H1 (cell line): ENCODE results near the gene KIF1C. TPM values are rescaled to one million over a fixed set of nuclear protein-coding genes. Genes with fewer than 3 reads are reported as not detected.
A peak's percentile ranks its signal among the peaks of the same experiment; 100 is the strongest.

ENCODE experiments used
- CHD2 ChIP-seq: IDR thresholded peaks from 2 replicates; pipeline ENCODE4 v1.6.1; 2012; ENCODE audit warnings: low read length, improper control_type of control experiment
- HDAC2 ChIP-seq, 2 experiments: fragments of 300-600 bp in 1 of 2; sonication (generic) in 1 of 2; IDR thresholded peaks; 2 replicates each; pipeline ENCODE4 v1.6.1; 2011 to 2012; ENCODE audit warnings: low read depth in 2 of 2, low read length in 2 of 2, mild to moderate bottlenecking in 2 of 2, moderate library complexity in 2 of 2, borderline replicate concordance in 1 of 2, inconsistent platforms in 1 of 2
- JUN ChIP-seq: IDR thresholded peaks from 2 replicates; pipeline ENCODE4 v1.6.1; 2011; ENCODE audit warnings: low read depth, mild to moderate bottlenecking, improper control_type of control experiment, low read length
- SAP30 ChIP-seq: fragments of 300-600 bp; sonication (generic); IDR thresholded peaks from 2 replicates; pipeline ENCODE4 v1.7.1; 2012; ENCODE audit warnings: low read length, moderate library complexity, mild to moderate bottlenecking, inconsistent platforms; ENCODE audit not compliant: insufficient read depth, insufficient replicate concordance
- SP2 ChIP-seq: IDR thresholded peaks from 2 replicates; pipeline ENCODE4 v1.6.1; 2012; ENCODE audit warnings: mild to moderate bottlenecking, low read length, inconsistent platforms
- TAF1 ChIP-seq: IDR thresholded peaks from 2 replicates; pipeline ENCODE4 v1.6.1; 2011; ENCODE audit warnings: mild to moderate bottlenecking, low read depth, low read length
- TCF12 ChIP-seq: IDR thresholded peaks from 2 replicates; pipeline ENCODE4 v1.6.1; 2011; ENCODE audit warnings: low read depth, mild to moderate bottlenecking, low read length
- polyA plus RNA-seq, 7 experiments: library from polyadenylated mRNA; depleted of rRNA in 3 of 7; stranded (reverse) in 5 of 7; unstranded in 2 of 7; fragments of >200 nt in 5 of 7; fragments of 200-250 nt in 2 of 7; gene quantifications; 1 replicate in 5 of 7; 2 replicates in 1 of 7; 4 replicates in 1 of 7; pipeline versions ENCODE4 v1.2.1 to v1.2.3, GENCODE V29; 2011 to 2013; ENCODE audit warnings: missing spikeins in 2 of 7, mixed read lengths in 2 of 7
- total RNA-seq: library from RNA; stranded (reverse); fragmentation: NEBNext Ultra II Directional; extraction: Animal tissue kit (Norgen Biotek cat#: 25700); gene quantifications from 2 replicates; pipeline ENCODE4 v1.2.1, GENCODE V29; 2021
- TF ChIP-seq, protein P1 (sequence below): fragments of 300-600 bp; sonication (generic); IDR thresholded peaks from 2 replicates; pipeline ENCODE4 v1.7.1; 2012; ENCODE audit warnings: low read length, moderate library complexity, mild to moderate bottlenecking, inconsistent platforms; ENCODE audit not compliant: insufficient replicate concordance

KIF1C gene
- total and polyA plus RNA-seq, 2 of the 8 experiments (the other 6 are each of a cell fraction or from before 2014, with no cell fraction given): 14.3 to 114 TPM

DNA sequence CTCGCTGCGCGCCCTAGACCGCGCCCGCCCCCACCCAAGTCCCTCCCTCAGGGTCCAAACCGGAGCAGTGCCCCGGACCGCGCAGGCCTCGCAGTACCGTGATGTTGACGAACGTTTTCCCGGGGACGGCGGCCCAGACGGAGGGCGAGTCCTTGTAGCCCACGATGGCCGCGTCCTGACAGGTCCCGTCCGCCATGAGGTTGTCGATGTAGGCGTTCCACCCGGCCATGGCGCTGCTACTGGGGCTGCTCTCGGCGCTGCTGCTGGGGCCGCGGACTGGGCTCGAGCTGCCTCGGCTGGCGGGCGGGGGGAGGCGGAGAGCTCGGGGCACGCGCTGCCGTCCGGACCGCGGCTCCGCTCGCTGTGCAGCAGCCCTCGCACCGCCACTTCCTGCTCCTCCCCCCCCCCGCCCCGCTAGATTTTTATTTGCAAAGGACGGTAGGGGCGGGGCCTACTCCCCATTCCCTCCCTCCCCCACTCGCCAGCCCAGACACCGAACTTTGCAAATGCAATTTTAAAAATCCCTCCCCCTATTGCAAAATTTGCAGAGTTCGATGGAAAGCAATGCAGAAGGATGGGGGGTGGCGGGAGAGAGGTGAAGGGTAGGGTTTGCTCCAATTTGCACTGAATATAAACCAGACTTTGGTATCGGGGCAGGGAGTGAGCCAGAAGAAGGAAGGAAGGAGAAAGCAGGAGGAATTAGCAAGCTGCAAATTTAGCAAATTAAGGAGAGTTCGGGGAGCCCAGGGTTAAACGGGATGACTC lies 49.4 kb upstream of the KIF1C start, which contains the start of gene PFN1 (continued):
- TF ChIP-seq, protein P1, sequence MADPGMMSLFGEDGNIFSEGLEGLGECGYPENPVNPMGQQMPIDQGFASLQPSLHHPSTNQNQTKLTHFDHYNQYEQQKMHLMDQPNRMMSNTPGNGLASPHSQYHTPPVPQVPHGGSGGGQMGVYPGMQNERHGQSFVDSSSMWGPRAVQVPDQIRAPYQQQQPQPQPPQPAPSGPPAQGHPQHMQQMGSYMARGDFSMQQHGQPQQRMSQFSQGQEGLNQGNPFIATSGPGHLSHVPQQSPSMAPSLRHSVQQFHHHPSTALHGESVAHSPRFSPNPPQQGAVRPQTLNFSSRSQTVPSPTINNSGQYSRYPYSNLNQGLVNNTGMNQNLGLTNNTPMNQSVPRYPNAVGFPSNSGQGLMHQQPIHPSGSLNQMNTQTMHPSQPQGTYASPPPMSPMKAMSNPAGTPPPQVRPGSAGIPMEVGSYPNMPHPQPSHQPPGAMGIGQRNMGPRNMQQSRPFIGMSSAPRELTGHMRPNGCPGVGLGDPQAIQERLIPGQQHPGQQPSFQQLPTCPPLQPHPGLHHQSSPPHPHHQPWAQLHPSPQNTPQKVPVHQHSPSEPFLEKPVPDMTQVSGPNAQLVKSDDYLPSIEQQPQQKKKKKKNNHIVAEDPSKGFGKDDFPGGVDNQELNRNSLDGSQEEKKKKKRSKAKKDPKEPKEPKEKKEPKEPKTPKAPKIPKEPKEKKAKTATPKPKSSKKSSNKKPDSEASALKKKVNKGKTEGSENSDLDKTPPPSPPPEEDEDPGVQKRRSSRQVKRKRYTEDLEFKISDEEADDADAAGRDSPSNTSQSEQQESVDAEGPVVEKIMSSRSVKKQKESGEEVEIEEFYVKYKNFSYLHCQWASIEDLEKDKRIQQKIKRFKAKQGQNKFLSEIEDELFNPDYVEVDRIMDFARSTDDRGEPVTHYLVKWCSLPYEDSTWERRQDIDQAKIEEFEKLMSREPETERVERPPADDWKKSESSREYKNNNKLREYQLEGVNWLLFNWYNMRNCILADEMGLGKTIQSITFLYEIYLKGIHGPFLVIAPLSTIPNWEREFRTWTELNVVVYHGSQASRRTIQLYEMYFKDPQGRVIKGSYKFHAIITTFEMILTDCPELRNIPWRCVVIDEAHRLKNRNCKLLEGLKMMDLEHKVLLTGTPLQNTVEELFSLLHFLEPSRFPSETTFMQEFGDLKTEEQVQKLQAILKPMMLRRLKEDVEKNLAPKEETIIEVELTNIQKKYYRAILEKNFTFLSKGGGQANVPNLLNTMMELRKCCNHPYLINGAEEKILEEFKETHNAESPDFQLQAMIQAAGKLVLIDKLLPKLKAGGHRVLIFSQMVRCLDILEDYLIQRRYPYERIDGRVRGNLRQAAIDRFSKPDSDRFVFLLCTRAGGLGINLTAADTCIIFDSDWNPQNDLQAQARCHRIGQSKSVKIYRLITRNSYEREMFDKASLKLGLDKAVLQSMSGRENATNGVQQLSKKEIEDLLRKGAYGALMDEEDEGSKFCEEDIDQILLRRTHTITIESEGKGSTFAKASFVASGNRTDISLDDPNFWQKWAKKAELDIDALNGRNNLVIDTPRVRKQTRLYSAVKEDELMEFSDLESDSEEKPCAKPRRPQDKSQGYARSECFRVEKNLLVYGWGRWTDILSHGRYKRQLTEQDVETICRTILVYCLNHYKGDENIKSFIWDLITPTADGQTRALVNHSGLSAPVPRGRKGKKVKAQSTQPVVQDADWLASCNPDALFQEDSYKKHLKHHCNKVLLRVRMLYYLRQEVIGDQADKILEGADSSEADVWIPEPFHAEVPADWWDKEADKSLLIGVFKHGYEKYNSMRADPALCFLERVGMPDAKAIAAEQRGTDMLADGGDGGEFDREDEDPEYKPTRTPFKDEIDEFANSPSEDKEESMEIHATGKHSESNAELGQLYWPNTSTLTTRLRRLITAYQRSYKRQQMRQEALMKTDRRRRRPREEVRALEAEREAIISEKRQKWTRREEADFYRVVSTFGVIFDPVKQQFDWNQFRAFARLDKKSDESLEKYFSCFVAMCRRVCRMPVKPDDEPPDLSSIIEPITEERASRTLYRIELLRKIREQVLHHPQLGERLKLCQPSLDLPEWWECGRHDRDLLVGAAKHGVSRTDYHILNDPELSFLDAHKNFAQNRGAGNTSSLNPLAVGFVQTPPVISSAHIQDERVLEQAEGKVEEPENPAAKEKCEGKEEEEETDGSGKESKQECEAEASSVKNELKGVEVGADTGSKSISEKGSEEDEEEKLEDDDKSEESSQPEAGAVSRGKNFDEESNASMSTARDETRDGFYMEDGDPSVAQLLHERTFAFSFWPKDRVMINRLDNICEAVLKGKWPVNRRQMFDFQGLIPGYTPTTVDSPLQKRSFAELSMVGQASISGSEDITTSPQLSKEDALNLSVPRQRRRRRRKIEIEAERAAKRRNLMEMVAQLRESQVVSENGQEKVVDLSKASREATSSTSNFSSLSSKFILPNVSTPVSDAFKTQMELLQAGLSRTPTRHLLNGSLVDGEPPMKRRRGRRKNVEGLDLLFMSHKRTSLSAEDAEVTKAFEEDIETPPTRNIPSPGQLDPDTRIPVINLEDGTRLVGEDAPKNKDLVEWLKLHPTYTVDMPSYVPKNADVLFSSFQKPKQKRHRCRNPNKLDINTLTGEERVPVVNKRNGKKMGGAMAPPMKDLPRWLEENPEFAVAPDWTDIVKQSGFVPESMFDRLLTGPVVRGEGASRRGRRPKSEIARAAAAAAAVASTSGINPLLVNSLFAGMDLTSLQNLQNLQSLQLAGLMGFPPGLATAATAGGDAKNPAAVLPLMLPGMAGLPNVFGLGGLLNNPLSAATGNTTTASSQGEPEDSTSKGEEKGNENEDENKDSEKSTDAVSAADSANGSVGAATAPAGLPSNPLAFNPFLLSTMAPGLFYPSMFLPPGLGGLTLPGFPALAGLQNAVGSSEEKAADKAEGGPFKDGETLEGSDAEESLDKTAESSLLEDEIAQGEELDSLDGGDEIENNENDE: no peak
- TF ChIP-seq HDAC2 (IDR thresholded peaks at IDR 0.05; ENCODE audit: borderline replicate concordance in 1 of 2, low read depth in 2 of 2, low read length in 2 of 2) (peak in 1 of 2 experiments; percentile 48; a peak in 2 of 4 replicates), SAP30 (no peak), JUN (no peak), SP2 (no peak), TCF12 (no peak), TAF1 (peak; percentile 67), CHD2 (no peak; the same call in 1 of the 2 replicates)
